Measurements from ENCODE around the gene SLC6A11.

Gene SLC6A11

DNA sequence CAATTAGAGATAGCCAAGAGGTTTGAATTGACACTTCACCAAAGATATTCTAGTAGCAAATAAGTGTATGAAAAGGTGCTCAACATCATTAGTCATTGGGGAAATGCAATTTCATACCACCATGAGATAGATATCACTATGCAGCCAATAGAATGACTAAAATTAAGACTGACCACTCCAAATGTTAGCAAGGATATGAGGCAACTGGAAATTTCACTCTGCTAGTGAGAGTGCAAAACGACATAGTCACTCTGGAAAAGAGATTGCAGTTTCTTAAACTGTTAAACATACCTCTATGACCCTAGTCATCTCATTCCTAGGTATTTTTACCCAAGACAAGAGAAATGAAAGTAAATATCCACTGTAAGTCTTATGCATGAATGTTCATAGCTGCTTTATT, 27.6 kb upstream of the SLC6A11 start:
- no peak for DNase-seq (ENCODE audit: low read depth in 2 of 3, low spot score in 2 of 3)

DNA sequence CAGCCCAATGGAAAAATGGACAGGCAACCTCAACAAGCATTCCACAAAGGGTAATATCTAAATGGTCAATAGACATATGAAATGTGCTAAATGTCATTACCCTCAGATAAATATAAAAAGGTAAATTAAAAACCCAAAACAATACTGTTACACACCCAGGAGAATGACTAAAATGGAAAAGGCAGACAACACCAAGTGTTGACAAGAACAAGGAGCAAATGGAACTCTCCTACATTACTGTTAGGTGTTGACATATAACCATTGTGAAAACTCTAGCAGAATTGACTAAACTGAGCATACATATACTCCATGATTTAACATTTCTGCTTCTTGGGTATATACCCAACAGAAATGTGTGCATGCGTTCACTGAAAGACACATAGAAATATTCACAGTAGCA, 25.3 kb upstream of the SLC6A11 start:
- DNase-seq (ENCODE audit: low read depth in 2 of 3, low spot score in 2 of 3): no peak

- DNase-seq (ENCODE audit: low read depth in 2 of 3, low spot score in 2 of 3): no peak
Observed at GRCh38 chr3:10792208-10792607, 23.8 kb upstream of the SLC6A11 start.

DNA sequence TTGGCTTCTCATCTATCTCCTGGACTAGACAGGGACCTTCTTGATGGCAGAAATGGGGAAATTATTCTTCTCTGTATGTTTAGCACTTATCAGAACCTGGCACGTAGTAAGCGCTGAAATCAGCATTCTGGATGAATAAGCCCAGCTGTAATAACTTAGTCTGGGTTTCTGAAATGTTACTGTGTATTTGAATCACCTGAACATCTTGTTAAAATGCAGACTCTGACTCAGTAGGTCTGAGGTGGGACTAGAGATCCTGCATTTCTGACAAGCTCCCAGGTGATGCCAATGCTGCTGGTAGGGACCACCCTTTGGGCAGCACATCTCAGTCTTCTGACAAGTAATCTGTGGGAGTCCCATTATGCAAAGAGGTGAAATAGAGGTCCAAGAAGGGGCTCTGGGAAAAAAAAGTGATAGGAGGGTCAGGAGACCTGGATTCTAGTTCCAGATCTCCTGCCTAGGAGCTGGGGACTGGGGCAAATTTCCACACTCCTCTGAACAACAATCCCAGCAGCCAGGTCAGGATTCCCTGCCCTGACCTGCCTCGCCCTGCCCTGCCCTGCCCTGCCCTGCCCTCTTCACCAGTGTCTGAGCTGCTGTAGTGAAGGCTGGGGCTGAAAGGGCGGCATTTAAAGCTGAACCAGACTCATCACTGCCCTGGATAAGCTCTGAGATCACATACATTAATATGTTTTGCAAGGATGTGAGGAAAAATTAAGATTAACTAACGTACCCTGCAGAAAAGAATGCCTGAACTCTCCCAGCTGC, 17.2 kb upstream of the SLC6A11 start:
- no peak for DNase-seq (ENCODE audit: low read depth in 2 of 3, low spot score in 2 of 3)

GRCh38 chr3:10804183-10804648, 11.8 kb upstream of the SLC6A11 start:
- DNase-seq (ENCODE audit: low read depth in 2 of 3, low spot score in 2 of 3): no peak

GRCh38 chr3:10806006-10806405, 10.0 kb upstream of the SLC6A11 start:
- DNase-seq (ENCODE audit: low read depth in 2 of 3, low spot score in 2 of 3): no peak

- no peak for DNase-seq (ENCODE audit: low read depth in 2 of 3, low spot score in 2 of 3)
Observed at GRCh38 chr3:10808130-10808735, 7.8 kb upstream of the SLC6A11 start.

DNA sequence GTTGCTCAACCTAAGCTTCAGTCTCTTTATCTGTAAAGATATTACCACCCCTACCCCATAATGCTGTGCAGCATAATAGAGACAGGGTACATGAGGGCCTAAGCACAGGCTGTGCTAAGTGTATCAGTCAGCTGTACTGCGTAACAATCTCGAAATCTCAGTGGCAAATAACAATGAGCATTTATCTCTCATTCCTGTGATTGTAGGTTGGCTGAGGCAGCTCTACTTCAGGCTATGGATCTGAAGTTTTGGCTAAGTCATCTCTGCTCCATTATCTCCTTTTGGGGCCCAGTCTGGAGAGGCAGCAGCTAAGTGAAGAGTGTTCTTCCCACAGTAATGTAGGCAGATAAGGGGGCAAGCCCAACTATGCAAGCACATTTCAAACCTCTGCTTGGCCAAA, 7.1 kb upstream of the SLC6A11 start:
- no peak for DNase-seq (ENCODE audit: low read depth in 2 of 3, low spot score in 2 of 3)

- DNase-seq (ENCODE audit: low read depth in 2 of 3, low spot score in 2 of 3): no peak
Observed at GRCh38 chr3:10810376-10810775, 5.7 kb upstream of the SLC6A11 start.

DNA sequence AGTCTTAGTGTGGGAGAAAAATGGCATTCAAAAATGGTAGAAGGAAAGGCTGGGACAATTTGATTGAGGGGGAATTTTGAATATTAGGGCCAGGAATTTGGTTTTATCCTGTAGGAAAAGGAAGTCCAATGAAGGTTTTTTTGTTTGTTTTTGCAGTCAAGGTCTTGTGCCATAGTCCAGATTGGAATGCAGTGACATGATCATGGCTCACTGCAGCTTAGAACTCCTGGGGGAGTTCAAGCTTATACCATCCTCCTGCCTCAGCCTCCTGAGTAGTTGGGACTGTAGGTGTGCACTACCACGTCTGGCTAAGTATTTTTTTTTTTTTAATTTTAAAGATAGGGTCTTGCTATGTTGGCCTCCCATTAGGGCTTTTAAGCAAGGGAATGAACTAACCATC, 2.6 kb upstream of the SLC6A11 start:
- no peak for DNase-seq (ENCODE audit: low read depth in 2 of 3, low spot score in 2 of 3)

DNA sequence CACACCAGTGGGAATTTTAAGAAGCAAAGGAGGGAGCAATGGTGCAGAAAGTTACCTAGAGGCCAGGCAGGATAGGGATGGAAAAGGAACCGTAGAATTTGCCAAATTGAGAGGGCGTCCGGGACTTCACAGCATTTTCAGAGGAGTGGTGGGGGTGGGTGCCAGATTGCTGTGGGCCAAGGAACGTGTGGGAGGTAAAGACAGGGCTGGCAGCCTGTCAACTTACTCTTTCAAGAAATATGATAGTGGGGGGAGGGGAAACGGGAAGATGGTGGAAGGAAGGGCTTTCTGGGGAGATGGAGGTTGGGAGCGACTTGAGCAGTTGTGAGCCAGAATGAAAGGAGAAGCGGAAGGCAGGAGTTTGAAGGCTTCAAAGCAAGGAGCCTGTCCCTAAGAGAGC, 1.4 kb upstream of the SLC6A11 start:
- DNase-seq (ENCODE audit: low read depth in 2 of 3, low spot score in 2 of 3): no peak

GRCh38 chr3:10815487-10815886, 541 bp upstream of the SLC6A11 start:
- no peak for DNase-seq (ENCODE audit: low read depth in 2 of 3, low spot score in 2 of 3)

GRCh38 chr3:10816863-10817253, 830 bp downstream of the SLC6A11 start:
- DNase-seq (ENCODE audit: low read depth in 2 of 3, low spot score in 2 of 3): no peak

DNA sequence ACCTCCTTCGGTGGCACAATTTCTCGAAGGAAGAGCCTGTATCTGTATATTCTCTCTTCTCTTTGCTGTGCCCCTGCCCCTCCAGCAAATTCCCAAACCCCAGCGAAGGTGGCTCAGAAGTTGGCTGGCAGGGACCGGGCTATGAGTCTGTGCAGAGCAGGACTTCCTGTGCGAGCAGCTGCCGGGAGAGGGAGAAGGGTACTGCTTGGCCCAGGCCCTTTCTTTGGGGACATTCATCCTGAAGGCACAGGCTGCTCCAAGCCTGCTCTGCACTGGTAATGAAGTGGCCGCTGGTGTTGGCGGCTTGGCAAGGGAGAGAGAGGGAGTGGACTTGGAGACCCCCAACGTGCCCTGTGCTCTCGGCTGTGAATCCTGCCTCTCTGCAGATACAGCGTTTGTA, 1.5 kb downstream of the SLC6A11 start:
- DNase-seq (ENCODE audit: low read depth in 2 of 3, low spot score in 2 of 3): no peak

DNA sequence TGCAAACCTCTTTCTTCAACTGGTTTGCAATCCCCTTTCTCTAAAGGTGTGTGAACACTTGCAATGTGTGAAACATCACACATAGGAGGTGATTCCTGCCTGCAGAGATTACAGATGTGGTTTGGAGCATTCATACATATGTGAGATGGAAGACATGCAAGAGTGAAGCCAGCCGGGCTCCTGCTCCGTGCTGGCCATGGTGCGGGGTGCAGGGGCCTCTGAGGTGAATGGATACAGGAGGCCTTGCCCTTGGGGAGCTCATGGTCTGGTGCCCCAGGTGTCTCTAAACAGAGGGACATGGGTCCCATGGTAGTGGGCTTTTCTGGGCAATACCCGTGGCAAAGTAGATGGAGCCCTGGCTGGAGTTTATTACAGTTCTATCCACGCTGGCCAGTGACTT, 6.0 kb downstream of the SLC6A11 start:
- no peak for DNase-seq (ENCODE audit: low read depth in 2 of 3, low spot score in 2 of 3)

DNA sequence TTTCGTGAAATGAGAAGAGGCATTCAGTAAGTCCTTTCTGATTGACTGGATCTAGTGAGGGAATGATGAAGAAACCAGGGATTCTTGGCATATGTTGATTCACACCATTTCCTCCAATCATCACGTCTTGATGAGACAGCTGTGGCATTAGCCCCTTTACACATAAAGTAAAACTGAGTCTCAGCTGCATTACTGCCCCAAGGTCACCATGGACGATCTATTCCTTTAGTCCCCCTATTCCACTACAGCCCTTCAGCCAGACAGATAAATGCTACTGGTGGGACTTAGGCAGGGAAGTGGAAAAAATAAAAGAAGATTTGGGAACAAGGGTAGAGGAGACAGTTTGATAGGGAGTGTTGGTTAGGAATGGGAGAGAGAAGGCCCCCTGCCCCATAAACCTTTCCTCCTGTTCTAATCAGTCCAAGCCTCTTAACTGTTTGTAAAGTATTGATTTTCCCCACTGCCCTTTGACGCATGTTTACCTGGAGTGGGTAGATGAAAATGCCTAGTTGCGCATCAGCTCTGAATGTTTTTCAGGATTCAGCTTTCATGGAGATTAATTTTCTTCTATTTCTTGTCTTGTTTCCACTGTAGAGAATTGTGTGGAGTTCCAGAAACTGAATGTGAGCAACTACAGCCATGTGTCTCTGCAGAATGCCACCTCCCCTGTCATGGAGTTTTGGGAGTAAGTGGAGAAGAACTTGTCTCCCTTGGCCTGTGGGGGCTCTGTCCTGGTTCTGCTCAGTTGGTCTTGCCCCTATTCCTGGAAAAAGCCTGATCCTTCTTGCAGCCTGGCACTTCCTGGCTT, 6.9 kb downstream of the SLC6A11 start:
- no peak for DNase-seq (ENCODE audit: low read depth in 2 of 3, low spot score in 2 of 3)

DNA sequence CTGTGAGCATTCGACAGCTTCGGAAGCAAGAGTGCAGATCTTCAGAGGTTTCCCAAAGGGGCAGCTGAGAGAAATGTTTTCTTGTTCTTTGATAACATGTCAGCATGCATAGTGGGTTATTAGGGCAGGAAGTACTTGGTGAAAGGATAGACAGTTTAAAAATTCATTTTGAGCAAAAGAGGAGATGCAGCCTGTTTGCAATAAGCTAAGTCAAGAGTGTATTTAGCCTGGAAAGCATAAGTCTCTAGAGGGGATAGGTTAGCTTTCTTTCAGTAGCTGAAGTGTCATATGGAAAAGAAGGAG, 7.4 kb downstream of the SLC6A11 start:
- DNase-seq (ENCODE audit: low read depth in 2 of 3, low spot score in 2 of 3): no peak

DNA sequence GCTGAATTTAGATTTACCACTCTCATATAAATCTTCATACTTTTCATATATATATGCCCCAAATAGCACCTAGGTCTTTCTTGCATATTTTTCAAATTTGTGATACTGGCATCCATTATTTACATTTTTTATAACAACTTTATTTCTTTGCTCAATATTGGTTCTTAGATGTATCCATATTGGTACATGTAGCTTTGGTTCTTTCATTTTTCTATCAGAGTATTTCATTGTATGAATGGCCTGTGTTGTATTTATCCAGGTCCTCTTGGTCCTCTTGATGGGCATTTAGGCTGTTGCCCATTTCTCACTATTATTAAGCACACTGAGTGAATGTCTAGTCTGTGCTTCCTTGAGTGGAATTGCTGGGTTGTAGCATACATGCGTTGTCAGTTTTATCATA, 8.4 kb downstream of the SLC6A11 start:
- no peak for DNase-seq (ENCODE audit: low read depth in 2 of 3, low spot score in 2 of 3)

DNA sequence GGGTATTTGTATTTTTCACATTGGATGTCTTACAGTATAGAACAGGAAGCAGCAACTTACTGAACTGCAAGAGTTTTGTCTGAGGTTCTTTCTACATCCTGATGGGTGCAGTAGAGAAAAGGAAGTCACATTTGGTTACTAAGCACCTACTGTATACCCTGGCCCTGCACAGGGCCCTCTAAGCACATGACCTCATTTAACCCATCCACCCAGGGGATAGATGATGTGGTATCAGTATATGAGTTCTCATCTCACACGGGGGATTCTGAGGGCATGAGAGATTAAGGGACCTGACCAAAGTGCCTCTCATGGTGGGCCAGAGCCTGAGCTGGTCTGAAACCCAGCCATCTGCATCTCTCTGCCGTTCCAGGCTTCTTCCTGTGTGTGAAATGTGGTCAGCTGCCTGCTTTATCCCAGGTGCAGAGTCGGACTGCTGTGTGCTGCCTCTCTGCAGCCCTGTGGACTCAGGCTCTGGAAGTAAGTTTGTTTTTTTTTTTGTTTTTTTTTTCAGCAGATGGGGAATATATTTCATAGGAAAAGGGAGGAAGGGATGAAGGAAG, 17.9 kb downstream of the SLC6A11 start:
- DNase-seq (ENCODE audit: low read depth in 2 of 3, low spot score in 2 of 3): no peak

DNA sequence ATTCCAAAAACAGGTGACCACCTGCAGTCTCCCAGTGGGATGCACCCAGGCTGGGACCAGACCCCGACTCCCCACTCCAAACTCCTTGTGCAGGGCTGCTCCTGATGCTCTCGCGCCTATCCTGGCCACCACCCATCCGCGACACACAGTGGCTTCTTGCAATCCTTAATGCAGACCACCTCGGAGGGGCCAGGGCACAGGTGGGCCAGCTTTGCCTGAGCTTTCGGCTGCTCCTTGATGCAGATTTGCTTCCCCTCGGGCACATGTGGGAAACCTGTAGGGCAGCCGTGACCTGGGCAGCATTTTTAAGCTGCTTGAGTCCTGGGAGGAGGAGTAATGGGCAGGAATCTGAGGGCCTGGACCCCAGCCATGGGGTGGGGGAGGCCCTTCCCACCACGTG, 18.9 kb downstream of the SLC6A11 start:
- no peak for DNase-seq (ENCODE audit: low read depth in 2 of 3, low spot score in 2 of 3)

GRCh38 chr3:10835406-10835805, 19.4 kb downstream of the SLC6A11 start:
- no peak for DNase-seq (ENCODE audit: low read depth in 2 of 3, low spot score in 2 of 3)

GRCh38 chr3:10836676-10837075, 20.6 kb downstream of the SLC6A11 start:
- no peak for DNase-seq (ENCODE audit: low read depth in 2 of 3, low spot score in 2 of 3)
